AML-193 (cell line): ENCODE measurements around the gene TSC1.

Source experiments
- DNase-seq, 2 experiments: peaks; one replicate each; lab custom pipeline; 2025; lab: John Stamatoyannopoulos, UW

Gene TSC1

DNA sequence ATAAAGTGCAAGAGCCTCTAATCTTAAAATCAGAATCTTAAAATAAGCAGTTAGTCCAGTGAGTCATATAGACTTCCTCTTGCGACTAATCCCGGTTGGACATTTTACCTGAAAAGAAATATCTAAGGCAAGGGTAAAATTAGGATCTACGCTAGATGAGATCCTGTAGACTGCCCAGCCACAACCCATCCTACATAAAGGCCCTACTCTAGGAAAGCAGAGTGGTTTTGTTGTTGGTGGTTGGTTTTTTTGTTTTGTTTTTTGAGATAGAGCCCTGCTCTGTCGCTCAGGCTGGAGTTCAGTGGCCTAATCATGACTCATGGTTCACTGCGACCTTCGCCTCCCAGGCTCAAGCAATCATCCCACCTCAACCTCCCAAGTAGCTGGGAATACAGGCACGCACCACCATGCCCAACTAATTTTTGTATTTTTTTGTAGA, 6.9 kb downstream of the TSC1 start:
- no peak for DNase-seq

GRCh38 chr9:132935026-132935425, 9.4 kb downstream of the TSC1 start:
- DNase-seq = no peak

- DNase-seq = no peak
Observed at GRCh38 chr9:132931178-132931735, 13.2 kb downstream of the TSC1 start.

- no peak for DNase-seq
Observed at GRCh38 chr9:132927704-132928103, 16.7 kb downstream of the TSC1 start.

- no peak for DNase-seq
Observed at GRCh38 chr9:132923346-132923902, 21.0 kb downstream of the TSC1 start.

- DNase-seq = no peak
Observed at GRCh38 chr9:132919614-132920268, 24.7 kb downstream of the TSC1 start.

- DNase-seq = no peak
Observed at GRCh38 chr9:132914924-132915323, 29.5 kb downstream of the TSC1 start.

DNA sequence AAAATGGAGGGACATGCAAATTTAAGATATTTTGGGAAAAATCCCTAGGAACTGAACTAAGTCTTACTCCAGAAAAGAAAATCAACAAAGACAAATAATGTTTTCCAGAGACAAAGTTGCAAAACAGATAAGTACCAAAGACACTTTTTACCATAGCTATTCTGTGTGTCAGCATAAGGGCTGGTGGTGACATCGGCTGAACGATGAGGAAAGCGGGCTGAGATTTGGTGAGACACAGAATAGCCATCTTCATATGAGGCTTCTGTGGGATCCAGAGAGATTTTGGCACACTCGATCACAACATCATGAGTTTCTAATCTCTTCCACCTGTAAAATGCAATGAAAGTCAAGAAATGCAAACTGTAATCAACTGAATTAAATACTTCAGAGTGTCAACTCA, 32.3 kb downstream of the TSC1 start:
- no peak for DNase-seq

DNA sequence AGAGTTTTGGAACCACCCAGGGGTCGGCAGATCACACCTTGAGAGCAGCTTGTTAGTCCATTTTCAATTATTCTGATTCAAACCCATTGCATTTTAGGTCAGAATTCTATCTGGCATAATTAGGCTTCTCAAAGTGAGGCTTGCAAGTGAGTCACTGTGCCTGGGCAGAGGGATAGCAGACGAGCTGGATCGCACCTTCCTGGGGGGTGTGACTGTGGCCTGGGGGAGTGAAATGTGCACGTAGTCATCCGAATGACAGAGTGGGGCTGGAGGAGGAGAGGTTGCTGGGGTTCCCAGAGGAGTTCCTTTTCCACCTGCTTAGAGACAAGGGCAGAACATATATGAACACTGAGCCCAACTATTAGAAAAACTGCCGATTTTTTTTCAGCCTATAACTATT, 34.0 kb downstream of the TSC1 start:
- DNase-seq = no peak

- no peak for DNase-seq
Observed at GRCh38 chr9:132909311-132909710, 35.1 kb downstream of the TSC1 start.

DNA sequence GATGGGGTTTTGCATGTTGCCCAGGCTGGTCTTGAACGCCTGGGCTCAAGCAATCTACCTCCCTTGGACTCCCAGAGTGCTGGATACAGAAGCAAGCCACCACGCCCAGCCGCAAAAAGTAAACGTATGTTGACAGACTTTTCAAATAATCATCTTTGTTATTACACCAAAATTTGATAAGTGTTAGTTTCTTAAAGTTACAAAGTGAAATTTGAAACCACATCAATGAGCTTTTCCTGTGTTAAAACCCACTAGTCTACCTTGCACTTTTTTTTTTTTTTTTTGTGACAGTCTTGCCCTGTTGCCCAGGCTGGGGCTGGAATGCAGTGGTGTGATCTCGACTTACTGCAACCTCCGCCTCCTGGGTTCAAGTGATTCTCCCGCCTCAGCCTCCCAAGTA, 35.8 kb downstream of the TSC1 start:
- no peak for DNase-seq

GRCh38 chr9:132905726-132906125, 38.7 kb downstream of the TSC1 start:
- no peak for DNase-seq

GRCh38 chr9:132903574-132904492, 40.6 kb downstream of the TSC1 start:
- DNase-seq = no peak

DNA sequence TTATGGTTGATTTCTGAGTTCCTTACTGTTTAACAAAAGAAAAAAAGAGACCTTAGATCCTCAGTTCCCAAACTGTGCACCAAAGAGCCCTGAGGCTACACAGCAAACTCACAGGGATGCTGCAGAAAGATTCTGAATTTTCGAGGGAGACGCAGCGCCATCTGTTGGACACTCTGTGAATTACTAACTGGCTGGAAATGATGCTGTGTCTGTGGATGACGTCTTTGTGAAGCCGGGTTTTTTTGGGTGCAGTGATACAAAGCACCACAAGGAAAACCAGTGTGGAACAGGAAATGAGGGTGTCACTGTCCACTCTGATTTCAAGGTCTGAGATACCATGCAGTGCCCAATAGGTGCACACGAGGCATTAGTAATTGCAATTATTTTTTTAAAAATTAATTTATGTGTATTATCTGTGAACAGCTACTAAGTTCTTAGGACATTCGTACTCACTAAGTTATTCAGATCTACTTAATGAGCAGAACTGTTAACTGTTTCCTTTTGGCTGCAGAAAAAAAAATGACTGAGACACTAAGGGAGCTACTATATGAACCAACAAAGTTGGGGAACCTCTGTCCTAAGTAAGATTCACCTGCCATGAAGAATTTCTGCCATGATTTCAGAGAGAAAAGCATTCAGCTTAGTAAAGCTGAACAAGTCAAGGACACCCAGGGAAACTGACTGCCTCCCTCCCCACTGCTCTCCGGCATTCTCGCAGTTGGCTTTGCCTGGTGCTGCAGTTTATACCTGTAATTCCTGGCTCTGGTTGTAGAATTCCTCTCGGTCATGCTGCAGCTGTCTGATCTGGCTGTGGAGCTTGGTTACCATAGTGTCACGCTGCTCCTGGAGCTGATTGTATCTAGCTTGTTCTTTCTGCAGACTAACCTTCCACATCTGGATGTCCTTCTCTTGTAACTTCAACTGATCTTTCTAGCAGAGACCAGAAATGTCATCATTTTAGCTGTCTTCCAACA, 42.3 kb downstream of the TSC1 start:
- peak; percentile 71 to 75 for DNase-seq

- no peak for DNase-seq
Observed at GRCh38 chr9:132898051-132898450, 46.4 kb downstream of the TSC1 start.

DNA sequence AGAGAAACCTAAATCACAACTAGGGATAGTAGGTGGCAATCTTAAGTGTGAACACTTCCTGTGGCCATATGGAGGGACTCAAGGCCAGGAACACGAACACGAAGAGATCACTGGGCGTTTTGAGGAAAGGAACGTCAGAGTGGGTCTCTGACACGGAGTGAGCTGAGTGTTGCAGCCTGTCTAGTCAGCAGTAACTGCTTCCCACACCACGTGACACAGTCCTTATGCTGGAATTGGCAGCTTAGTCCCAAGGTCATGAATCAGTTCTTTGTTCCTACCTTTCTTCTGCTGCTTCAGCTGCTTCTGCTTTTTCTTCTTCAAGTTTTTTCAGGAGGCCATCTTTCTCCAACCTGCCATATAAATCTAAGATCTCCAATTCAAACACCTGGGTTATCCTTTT, 47.5 kb downstream of the TSC1 start:
- DNase-seq = no peak

DNA sequence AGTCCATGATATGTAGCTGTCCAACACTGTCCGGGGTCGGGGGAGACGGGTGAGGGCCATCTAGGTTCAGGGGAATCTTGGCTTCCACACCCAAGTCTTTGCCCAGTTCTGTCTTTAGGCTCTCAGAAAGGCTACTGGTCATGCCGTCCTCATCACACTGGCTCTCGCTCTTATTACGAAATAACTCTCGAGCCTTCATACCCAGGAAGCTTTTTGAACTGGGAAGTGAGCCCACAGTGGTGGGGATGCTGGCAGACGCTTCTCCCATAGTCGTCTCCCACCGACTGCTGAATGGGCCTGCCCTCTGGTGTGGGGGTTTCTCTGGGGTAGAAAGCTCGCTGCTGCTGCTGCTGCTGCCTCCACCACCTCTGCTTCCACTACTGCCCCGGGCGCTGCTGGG, 48.2 kb downstream of the TSC1 start:
- no peak for DNase-seq

GRCh38 chr9:132894862-132895835, 49.3 kb downstream of the TSC1 start:
- DNase-seq = no peak

- DNase-seq = no peak
Observed at GRCh38 chr9:132894346-132894745, 50.1 kb downstream of the TSC1 start.

- no peak for DNase-seq
Observed at GRCh38 chr9:132892400-132892799, 52.0 kb downstream of the TSC1 start.
